HG03378 (cell line): Measurements from ENCODE around the gene MISFA.
"Not testable (repeated sequence)": the region's sequence is repeated elsewhere in the genome, so short reads cannot be mapped to it uniquely, and the experiment has no call there.

Source experiments
- ATAC-seq: cut with Tn5 transposase; IDR thresholded peaks from one replicate; pipeline ENCODE4 v1.9.1; 2021; ENCODE audit warnings: mild to moderate bottlenecking, moderate library complexity; ENCODE audit not compliant: unreplicated experiment

MISFA gene

GRCh38 chr11:18599739-18600230, at the start of gene MISFA:
TSS of gene MISFA (plus strand) at chr11:18599789. CDS start at chr11:18599929, 140 bp downstream.
- no peak for ATAC-seq

GRCh38 chr11:18563090-18563730, 36.4 kb upstream of the MISFA start:
- ATAC-seq = no peak

- no peak for ATAC-seq
These were observed 35.4 kb upstream of the MISFA start for GRCh38 chr11:18564149-18564548.

DNA sequence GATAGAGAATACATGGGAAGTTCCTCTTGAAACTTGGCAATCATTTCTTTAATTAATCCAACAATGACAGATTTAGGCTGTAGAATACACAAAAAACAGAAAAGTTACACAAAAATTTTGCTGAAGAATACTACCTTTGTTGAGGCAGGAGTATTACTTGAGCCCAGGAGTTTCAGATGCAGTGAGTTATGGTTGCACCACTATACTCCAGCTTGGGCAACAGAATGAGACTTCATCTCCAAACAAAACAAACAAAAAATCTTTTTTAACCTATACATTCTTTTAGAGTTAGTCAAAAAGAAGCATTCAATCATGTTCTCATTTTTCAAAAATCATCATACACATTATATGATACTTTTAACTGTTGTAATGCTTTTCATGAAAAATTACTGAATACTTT, 33.2 kb upstream of the MISFA start:
- ATAC-seq = no peak

DNA sequence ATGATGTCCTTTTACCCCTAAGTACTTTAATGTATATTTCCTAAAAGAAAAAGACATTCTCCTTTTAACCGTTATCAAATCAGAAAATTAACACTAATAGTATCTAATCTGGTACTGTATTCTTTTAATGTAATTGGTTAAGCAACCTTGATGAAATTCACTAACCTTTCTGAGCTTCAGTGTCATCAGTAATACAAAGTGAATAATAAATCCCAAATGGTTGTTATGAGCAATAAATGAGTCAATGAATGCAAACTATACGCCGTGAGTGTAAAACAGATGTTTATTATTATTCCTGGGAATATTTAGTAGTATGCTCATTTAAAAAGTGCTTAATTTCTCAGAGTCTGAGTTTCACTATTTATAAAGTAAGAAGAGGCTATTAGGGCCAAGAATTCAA, 32.5 kb upstream of the MISFA start:
- no peak for ATAC-seq

- ATAC-seq = no peak
These were observed 24.2 kb upstream of the MISFA start for GRCh38 chr11:18575361-18575760.

DNA sequence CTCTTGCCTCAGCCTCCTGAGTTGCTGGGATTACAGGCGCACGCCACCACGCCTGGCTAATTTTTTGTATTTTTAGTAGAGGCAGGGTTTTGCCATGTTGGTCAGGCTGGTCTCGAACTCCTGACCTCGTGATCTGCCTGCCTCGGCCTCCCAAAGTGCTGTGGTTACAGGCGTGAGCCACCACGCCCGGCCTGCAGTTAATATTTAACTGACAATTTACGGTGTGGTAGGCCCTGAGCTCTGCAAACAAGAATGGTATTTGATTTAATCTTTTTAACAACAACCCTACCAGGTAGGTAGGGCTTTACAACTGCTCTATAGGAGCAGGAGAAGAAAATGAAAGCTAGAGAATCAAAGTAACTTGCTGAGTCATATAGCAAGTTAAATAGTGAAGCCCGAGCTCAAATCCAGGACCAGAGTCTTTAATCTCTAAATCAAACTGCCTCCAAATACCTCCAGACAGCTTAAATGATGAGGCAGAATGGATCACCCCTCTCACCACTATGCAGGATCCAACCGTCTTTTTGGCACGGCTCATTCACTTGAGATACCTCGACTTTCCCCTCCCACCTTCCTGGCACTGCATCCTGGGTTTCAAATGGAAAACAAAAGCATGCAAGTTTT, 20.5 kb upstream of the MISFA start:
- peak; percentile 64 for ATAC-seq

GRCh38 chr11:18580113-18580766, 19.3 kb upstream of the MISFA start:
- no peak for ATAC-seq

DNA sequence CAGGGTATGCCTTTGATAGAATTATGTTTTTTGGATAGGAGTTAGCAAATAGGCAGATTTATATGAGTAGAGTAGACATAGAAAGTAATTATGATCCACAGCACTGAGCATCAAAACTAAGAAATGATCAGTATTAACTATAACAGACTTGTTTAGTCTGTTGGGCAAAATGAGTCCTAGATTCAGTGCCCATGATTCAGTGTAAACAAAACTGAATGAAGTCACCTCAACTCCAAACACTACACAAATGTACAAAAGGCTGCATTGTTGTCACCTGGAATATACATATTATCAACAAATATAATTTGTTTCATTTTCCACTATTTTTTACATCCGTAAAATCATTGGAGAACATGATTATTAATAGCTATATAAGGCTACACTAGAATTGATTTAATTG, 17.8 kb upstream of the MISFA start:
- ATAC-seq = no peak

- ATAC-seq = peak; percentile 63
These were observed 11.0 kb upstream of the MISFA start, which contains the start of gene UEVLD for GRCh38 chr11:18588297-18589252. TSS of gene UEVLD (minus strand) at chr11:18588734. CDS start at chr11:18588654, 80 bp downstream.

- ATAC-seq = no peak
These were observed 9.0 kb upstream of the MISFA start for GRCh38 chr11:18590571-18590970.

- ATAC-seq = not testable (repeated sequence)
These were observed 5.5 kb upstream of the MISFA start for GRCh38 chr11:18594088-18594487.

DNA sequence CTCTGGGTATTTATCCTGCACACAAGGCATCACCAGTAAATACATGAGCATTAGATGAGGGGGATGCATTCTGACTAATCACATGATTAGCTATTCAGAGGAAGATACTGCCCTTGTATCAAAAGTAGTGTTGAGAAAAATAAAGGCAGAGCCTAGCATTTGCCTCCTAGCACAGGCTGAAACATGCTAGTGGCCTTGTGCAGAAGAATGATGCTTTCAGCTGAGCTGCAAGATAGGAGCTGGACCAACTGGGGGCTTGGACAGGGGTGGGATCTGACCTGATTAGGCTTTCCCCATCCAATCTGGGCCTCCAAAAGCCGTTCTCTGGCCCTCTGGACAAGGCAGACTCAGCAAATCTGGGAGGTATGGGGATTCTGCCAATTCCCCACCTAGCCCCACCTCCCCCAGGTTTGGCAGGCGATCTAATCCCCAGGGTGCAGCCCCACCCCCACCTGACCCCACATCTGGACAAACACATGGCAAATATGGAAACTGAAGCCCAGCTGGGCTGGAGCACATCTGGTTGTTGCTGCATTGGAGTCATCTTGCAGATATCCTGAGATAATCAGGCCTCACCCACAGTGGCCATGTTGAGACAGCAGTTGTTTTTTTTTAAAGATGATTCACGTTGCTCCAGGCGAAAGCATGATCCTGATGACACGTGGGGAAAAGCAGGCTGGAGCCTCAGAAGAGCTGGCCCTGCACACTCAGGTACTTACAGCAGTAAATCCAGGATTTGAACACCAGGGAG, 4.4 kb upstream of the MISFA start:
- no peak for ATAC-seq

- ATAC-seq = no peak
These were observed 1.5 kb downstream of the MISFA start for GRCh38 chr11:18600915-18601569.

GRCh38 chr11:18608376-18608775, 8.8 kb downstream of the MISFA start:
- ATAC-seq = no peak

DNA sequence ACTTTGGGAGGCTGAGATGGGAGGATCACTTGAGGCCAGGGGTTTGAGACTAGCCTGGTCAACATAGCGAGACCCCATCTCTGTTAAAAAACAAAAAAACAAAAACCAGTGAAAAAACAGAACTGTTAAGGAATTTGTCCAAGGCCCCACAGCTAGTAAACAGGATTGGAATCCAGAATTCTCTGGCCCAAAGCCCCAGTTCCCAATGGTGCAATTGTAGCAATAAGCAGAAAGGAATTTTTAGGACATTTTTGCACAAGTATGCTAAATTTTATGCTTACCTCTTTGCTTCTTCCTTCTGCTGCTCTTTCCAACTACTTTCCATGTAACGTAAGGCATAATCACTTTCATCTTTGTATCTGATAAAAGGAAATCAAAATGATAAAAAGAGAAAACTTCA, 11.6 kb downstream of the MISFA start:
- no peak for ATAC-seq

DNA sequence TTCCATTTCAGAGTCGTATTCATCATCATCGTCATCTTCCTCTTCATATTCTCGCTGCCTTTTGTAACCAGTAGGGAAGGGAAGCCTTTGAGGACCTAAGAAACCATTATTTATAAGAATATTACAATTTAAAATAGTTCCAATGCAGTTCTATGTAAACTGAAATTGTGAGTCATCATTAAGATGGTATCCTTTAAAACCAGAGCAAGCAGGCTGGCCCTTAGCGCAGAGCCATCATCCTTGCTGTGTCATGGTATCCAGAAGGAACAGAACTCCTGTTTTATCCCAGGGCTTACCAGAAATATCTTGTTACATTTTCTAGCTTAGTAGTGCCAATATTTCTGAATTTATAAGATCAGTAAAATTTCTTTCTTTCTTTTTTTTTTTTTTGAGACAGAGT, 12.8 kb downstream of the MISFA start:
- no peak for ATAC-seq

GRCh38 chr11:18614667-18615066, 15.1 kb downstream of the MISFA start:
- no peak for ATAC-seq

DNA sequence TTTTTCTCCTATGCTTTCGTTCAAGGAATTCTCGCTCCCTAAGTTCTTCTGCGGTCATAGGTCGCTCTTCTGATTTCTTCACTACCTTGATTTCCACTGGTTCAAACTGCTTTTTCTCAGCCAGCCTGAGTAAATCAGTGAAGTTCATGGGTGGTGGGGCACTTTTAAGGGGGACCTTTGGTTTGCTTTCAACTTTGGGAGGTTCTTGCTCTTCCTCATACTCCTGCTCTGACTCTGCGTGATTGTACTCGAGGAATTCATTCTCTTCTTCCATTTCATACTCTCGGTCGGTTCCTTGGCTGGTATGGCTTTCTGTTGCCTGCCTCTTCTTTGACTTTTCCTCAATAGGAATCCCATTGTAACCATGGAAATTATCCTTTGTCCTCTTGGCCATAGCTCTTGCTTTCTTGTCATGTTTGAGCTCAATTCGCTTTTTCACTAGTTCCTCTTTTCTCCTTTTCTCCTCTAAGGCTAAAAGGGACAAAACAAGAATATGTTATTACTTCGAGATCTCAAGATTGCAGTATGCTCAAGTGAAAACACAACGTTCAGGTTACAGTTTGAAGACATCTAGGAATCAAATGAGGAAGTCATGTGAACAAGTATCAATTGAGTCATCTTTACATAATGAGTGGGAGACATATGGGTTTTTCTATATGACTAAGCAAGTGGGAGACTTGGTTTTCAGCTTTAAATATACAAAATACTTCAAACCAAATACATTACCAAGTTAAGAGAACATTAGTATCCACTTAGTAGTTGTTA, 16.2 kb downstream of the MISFA start:
- peak; percentile 96 for ATAC-seq
